HT-29 (cell line): ENCODE data around the gene TPCN1. TPM values are rescaled to one million over a fixed set of nuclear protein-coding genes. Genes with fewer than 3 reads are reported as not detected.

Experiments used
- DNase-seq: peaks from one replicate; pipeline ENCODE4 v3.0.0-alpha.2; 2015; ENCODE audit warnings: low spot score
- small RNA-seq: library from RNA; depleted of rRNA; stranded (forward); fragments of <200 nt; gene quantifications from one replicate; pipeline ENCODE3, GENCODE V24; 2014
- total RNA-seq: library from RNA; depleted of rRNA; stranded (reverse); fragments of >200 nt; shearing (Covaris generic); gene quantifications from 2 replicates; pipeline ENCODE4 v1.2.3, GENCODE V29; 2014; rRNA removed

The TPCN1 gene
- total RNA-seq, 1 experiment from 2014 or later = 36.3 TPM

- no peak for DNase-seq
Observed at GRCh38 chr12:113333877-113334785, 112.9 kb downstream of the TPCN1 start.

DNA sequence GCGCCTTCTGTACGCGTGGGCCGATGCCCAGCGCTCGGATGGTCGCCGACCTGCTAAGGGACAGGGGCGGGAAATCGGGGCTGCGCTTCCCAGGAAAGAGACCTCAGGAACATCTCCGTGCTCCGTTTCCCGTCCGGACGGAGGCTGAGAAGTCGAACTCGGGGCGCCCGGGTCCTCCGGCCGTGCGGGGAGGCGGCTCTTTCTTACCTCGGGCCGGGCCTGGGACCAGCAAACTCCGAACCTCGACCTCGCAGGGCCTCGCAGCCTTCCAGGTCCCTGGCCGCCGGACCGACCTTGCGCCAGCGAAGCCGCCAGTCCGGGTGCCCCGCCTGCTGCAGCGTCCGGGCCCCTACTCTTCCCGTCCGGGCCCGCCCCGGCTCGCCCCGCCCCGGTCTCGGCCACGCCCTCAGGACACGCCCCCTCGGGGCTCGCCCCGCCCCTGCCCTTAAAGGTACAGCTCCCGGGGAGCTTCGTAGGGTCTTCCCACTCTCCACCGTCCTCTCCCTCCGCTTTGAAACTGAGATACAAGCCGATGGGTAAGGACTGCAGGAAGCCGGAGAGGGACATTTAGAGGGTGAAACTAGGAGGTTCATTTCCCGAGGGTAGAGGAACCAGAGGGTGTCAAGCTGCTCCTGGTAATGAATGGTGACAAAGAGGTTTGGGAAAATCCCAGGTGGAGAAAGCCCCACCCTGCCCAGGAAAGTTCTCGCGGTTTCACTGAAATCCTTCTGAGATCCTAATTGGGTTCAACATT, 113.7 kb downstream of the TPCN1 start, which contains the start of gene SLC8B1:
Gene SLC8B1, minus strand, starts transcription at position 324 of the 754 bp plus-strand sequence. CDS start 2,231 bp downstream, outside the sequence.
- peak; percentile 73 for DNase-seq

- DNase-seq = no peak
Observed at GRCh38 chr12:113339540-113339939, 118.3 kb downstream of the TPCN1 start.

DNA sequence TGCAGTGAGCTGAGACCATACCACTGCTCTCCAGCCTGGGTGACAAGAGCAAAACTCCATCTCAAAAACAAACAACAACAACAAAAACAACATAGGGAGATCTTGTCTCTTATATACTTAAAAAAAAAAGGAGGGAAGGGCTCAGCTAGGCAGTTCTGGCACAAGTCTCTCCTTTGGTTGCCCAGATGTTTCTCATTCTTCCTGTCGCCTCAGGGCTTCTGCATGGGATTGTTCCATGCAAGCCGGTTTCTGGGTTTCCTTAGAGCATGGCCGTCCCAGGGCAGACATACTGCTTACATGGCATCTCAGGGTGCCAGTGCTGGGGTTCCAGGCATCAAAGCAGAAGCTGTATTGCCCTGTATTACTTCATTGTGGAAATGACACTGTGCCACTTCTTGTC, 118.8 kb downstream of the TPCN1 start:
- no peak for DNase-seq

DNA sequence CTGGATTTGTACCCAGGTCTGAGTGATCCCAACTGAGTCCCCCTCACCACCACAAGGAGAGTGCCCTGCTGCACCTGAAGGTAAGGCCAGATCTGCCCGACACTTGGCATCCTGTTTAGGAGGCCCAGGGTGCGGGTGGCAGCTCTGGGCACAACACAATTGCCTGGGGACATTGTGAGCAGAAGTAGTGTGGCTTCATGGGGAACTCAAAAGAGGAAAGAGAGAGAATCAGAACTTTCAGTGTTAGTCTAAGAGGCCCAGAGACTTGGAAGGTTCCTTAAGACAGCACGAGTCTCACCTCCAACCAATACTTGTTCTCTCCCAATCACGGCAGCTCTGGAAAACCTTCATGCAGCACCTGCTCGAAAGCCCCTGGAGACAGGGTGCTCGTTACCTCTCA, 120.3 kb downstream of the TPCN1 start:
- no peak for DNase-seq

DNA sequence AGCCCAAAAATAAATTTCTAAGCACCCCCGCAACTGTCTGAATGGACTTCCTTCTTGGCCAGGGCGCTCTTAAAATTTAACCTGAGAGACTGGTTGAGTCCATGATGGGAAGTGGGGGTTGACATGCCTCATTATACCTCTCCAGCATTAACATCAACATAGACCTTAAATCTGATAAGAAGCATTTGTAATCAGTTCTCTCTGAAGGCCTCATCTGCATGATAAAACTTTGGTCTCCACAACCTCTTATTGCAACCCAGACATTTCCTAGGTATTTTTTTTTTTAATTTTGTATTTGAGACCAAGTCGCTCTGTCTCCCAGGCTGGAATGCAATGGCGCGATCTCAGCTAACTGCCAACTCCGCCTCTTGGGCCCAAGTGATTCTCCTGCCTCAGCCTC, 124.1 kb downstream of the TPCN1 start:
- DNase-seq = no peak

DNA sequence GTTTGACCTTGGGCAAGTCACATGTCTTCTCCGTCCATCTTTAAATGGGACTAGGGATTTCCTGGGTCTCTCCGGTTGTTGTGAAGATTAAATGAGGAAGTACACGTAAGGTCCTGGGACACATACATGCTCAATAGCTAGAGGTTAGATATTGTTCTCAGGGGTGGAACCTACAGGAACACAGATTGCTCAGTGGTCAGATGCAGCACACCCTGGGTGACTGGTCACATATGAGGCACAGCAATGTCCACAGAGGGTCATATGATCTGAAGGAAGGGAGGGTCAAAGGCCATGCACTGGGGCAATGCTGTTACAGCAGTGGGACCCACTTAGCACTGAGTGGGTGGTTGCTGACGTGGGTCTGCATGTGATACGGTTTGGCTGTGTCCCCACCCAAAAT, 125.1 kb downstream of the TPCN1 start:
- no peak for DNase-seq

DNA sequence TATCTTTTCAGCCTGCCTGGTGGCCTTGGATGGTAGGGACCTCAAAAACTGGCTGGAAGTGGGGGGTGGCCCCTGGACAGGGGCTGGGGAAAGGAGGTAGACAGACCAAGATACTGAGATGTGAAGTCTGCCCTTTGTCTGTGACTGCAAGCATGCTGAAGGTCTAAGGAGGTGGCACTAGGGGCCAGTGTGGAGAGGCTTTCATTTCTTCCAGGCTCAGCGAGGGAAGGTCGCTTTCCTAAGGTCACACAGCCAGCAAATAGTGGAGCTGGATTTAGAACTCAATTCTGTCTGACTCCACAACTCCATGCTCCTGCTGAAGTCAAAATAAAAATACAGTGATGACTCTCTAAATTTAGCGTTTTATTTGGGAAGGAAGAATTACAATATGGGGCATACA, 125.8 kb downstream of the TPCN1 start:
- no peak for DNase-seq

DNA sequence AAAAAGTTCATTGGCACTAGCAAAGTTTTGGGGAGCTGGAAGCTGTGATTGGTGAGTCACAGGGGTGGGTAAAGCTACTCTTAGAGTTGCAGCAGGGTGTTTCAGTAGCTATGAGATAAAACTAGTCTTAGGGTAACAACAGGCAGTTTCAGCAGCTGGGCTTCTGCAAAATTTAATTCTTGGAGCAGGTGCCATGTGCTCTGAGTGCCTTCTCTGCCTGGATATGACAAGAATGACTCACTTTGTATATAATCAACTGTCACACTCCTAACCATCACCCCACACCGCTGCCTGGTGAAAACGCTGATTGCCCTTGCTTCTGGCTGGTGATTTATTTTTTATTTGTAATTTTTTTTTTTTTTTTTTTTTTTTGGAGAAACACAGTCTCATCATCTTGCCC, 126.6 kb downstream of the TPCN1 start:
- no peak for DNase-seq

Small RNA genes within 50 kb of the gene (small RNA-seq; reads per million reads assigned to genes)
- gene MIR6762 = not detected
- not detected for gene RF00019

Other genes with a start within 250 kb of the TPCN1 start
- 3.4 and 5.8 TPM in 2 replicates for gene OAS2, start 242.9 kb upstream of the TPCN1 start, total RNA-seq
- gene DTX1, start 164.7 kb upstream of the TPCN1 start, total RNA-seq = not detected in 2 replicates
- 0.33 and 2.1 TPM in 2 replicates for gene RASAL1, start 85.7 kb upstream of the TPCN1 start, total RNA-seq
- gene CFAP73, start 71.7 kb upstream of the TPCN1 start, total RNA-seq = 0.61 and 0.78 TPM in 2 replicates
- gene DDX54, start 36.0 kb upstream of the TPCN1 start, total RNA-seq = 100 and 105 TPM in 2 replicates
- gene RITA1, start 35.7 kb upstream of the TPCN1 start, total RNA-seq = 52.1 and 53.0 TPM in 2 replicates
- gene SLC8B1, start 113.6 kb downstream of the TPCN1 start, total RNA-seq = 2.6 and 4.7 TPM in 2 replicates
- gene PLBD2, start 137.1 kb downstream of the TPCN1 start, total RNA-seq = 11.5 and 11.8 TPM in 2 replicates
- not detected in 2 replicates for gene SDS, start 182.4 kb downstream of the TPCN1 start, total RNA-seq
- gene SDSL, start 200.9 kb downstream of the TPCN1 start, total RNA-seq = 6.6 and 9.1 TPM in 2 replicates